Endothelial cell of umbilical vein (primary cell): ENCODE measurements around the gene DRC7.

ENCODE experiments used
- CTCF ChIP-seq, 2 donors: IDR thresholded peaks; 1 replicate in 1 of 2; 2 replicates in 1 of 2; pipeline ENCODE4 v1.5.1; 2011; ENCODE audit warnings: low read length in 2 of 2, mild to moderate bottlenecking in 2 of 2, moderate library complexity in 2 of 2, control low read depth in 1 of 2, inconsistent platforms in 1 of 2, low read depth in 1 of 2; ENCODE audit not compliant: insufficient read depth in 1 of 2; ENCODE audit errors: extremely low read depth in 1 of 2
- EZH2 ChIP-seq: IDR thresholded peaks from 2 replicates; pipeline ENCODE4 v1.6.1; 2012; ENCODE audit warnings: borderline replicate concordance, low read depth, mild to moderate bottlenecking, moderate library complexity, low read length, inconsistent platforms; ENCODE audit not compliant: severe bottlenecking
- FOS ChIP-seq: IDR thresholded peaks from 2 replicates; pipeline ENCODE4 v1.6.1; 2011; ENCODE audit warnings: mild to moderate bottlenecking, low read length, moderate library complexity, borderline replicate concordance; ENCODE audit not compliant: insufficient read depth
- GATA2 ChIP-seq: IDR thresholded peaks from 2 replicates; pipeline ENCODE4 v1.7.0; 2011; ENCODE audit warnings: low read depth, mild to moderate bottlenecking, moderate library complexity, mixed read lengths, low read length; ENCODE audit not compliant: insufficient read length, insufficient read depth
- JUN ChIP-seq: IDR thresholded peaks from 2 replicates; pipeline ENCODE4 v1.6.1; 2011; ENCODE audit warnings: borderline replicate concordance, low read depth; ENCODE audit not compliant: insufficient read length, insufficient read depth
- MYC ChIP-seq: IDR thresholded peaks from one replicate; pipeline ENCODE4 v1.6.1; 2011; ENCODE audit warnings: mild to moderate bottlenecking, low read depth, low read length
- POLR2A ChIP-seq: IDR thresholded peaks from 2 replicates; pipeline ENCODE4 v1.6.1; 2012; ENCODE audit warnings: low read depth, mild to moderate bottlenecking, control low read depth, low read length
- POLR2AphosphoS5 ChIP-seq: IDR thresholded peaks from 2 replicates; pipeline ENCODE4 v1.6.1; 2012; ENCODE audit warnings: low read depth, mild to moderate bottlenecking, control low read depth, low read length, moderate library complexity; ENCODE audit not compliant: insufficient read depth
- TF ChIP-seq, protein P1 (sequence below): IDR thresholded peaks from 2 replicates; pipeline ENCODE4 v1.6.1; 2011; ENCODE audit not compliant: insufficient read depth, insufficient read length

GRCh38 chr16:57759131-57759530 lies 64.5 kb downstream of the DRC7 start:
- no peak for TF ChIP-seq POLR2AphosphoS5
- TF ChIP-seq CTCF (IDR thresholded peaks at IDR 0.05; ENCODE audit: extremely low read depth in 1 of 2, insufficient read depth in 1 of 2, low read depth in 1 of 2, low read length in 2 of 2), result no peak
- TF ChIP-seq EZH2, result no peak
- no peak for TF ChIP-seq POLR2A
- TF ChIP-seq JUN, result no peak
- TF ChIP-seq FOS, result no peak
- TF ChIP-seq MYC, result no peak
- TF ChIP-seq, protein P1, sequence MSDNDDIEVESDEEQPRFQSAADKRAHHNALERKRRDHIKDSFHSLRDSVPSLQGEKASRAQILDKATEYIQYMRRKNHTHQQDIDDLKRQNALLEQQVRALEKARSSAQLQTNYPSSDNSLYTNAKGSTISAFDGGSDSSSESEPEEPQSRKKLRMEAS, result no peak
- no peak for TF ChIP-seq GATA2
